AG09319 (cell line): ENCODE measurements around the gene CDH13.

Source experiments
- DNase-seq: peaks from one replicate; pipeline ENCODE4 v3.0.0-alpha.2; 2010; ENCODE audit warnings: low read depth; ENCODE audit errors: extremely low read depth
- TF ChIP-seq, protein P1 (sequence below): IDR thresholded peaks from 2 replicates; pipeline ENCODE4 v1.5.1; 2011; ENCODE audit warnings: low read depth, mild to moderate bottlenecking, inconsistent platforms, low read length, moderate library complexity

Gene CDH13

DNA sequence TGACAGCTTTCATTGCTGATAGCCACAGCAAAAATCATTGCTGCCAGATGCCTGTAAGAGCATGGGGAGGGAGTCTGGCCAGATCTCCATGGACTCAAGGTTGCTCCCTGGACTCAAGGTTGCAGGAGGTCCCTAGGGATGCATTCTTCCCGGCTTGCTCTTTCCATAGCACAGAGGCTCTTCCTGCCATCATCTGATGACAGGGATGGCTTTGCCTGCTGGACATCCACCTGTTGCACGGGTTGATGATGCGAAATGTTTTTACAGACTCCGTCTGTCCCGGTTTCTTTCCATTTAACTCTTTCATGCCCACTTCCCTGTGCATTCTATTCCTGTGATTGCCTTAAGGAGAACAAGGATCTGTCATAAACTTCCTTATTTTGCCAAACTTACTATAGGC is 1065.5 kb downstream of the CDH13 start:
- TF ChIP-seq, protein P1, sequence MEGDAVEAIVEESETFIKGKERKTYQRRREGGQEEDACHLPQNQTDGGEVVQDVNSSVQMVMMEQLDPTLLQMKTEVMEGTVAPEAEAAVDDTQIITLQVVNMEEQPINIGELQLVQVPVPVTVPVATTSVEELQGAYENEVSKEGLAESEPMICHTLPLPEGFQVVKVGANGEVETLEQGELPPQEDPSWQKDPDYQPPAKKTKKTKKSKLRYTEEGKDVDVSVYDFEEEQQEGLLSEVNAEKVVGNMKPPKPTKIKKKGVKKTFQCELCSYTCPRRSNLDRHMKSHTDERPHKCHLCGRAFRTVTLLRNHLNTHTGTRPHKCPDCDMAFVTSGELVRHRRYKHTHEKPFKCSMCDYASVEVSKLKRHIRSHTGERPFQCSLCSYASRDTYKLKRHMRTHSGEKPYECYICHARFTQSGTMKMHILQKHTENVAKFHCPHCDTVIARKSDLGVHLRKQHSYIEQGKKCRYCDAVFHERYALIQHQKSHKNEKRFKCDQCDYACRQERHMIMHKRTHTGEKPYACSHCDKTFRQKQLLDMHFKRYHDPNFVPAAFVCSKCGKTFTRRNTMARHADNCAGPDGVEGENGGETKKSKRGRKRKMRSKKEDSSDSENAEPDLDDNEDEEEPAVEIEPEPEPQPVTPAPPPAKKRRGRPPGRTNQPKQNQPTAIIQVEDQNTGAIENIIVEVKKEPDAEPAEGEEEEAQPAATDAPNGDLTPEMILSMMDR: no peak
- no peak for DNase-seq

DNA sequence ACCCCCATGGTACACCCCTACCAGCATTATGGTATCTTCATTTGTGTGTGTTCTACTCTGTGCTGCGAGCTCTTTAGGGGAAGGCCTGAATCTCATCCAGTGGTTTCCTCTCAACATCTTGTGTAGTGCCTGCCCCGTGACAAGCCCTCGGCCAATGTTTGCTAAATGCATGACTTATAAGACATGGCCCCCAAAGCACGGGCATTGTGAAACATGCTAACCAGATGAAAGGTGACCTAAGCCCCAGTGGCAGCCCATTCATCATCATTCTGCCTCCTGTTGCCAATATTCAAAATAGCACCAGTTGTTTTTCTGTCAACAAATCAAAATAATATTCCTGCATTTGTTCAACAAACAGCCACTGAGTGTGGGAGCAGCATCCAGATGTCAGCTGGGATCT is 1072.2 kb downstream of the CDH13 start:
- DNase-seq: peak; percentile 48

GRCh38 chr16:83699817-83700216 is 1073.0 kb downstream of the CDH13 start:
- TF ChIP-seq, protein P1: no peak

More for the DNA sequence above, 1072.2 kb downstream of the CDH13 start:
- TF ChIP-seq, protein P1: no peak

DNA sequence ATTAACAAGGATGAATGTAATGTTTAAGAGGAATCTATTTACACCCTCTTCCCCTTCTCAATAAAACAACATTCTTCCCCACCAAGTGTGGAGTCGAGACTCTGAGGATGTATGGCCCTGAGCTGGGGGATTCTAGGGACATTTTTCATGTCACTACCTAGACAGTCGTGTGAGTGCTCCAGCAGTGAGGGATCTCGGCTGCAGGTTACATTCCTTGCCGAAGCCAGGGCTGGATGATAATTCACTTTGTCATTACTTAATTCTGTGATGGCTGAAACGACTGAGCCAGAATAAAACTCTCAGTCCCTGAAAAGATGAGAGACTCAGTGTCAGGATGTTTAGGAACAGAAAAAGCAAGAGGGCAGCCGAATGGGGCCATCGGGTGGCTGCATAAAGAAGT is 1074.1 kb downstream of the CDH13 start:
- TF ChIP-seq, protein P1: no peak
- no peak for DNase-seq

More at GRCh38 chr16:83699817-83700216, 1073.0 kb downstream of the CDH13 start:
- no peak for DNase-seq

DNA sequence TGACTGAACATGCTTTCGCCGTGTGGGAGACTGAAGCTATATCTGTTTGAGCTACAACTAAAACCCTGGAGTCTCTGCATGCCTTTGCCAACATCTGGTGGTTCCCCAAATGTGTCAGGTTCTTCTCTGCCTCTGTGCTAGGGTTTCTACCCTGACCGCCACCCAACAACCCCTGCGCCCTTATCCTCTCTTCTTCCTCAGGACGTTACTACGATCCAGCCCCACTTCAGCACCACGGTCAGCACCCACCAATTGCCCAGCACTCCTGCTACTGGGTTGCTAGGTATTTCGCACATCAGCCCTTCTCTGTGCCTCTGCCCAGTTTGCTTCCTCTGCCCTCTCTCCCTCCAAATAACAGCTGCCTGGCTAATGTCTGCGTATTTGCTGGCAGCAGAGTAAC is 1074.7 kb downstream of the CDH13 start:
- no peak for DNase-seq
- TF ChIP-seq, protein P1: no peak

DNA sequence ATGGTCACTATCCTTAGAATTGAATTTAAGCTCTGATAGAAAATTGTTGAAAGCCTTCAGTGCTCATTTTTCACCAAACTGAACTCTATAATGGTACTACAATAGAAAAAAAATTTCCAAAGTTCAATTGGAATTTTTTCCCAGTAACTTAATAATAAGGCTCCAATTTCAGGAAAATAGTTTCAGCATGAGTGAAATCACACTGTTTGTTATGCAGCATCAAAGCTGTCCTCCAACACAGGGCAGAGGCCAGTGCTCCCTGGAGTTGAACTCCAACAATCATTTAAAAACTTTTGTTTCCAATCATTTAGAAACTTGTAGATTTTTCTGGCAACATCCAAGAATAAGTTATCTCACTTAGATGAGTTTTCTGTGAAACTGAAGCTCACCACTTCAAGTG is 1077.9 kb downstream of the CDH13 start:
- TF ChIP-seq, protein P1: no peak
- DNase-seq: no peak

DNA sequence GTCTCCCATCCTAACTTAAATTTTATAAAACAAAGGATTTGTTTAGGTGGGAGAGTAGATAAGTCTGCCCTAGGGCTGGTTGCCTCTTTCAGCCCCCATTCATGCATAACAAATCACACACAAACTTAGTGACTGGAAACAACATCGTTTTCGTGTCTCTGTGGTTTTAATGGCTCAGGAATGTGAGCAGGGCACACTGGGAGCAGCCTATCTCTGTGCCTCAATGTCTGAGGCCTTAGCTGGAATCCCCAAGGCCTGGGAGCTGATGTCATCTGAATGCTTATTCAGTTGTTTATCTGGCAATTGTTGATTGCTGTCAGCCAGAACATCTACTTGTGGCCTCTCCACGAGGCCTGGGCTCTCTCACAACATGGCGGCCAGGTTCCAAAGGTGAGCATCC is 1079.1 kb downstream of the CDH13 start:
- TF ChIP-seq, protein P1: no peak
- no peak for DNase-seq
